HEK293T (cell line): ENCODE measurements around the gene CNTN2.

Source experiments
- BHLHE40 ChIP-seq: fragments of 450-650 bp; IDR thresholded peaks from 2 replicates; pipeline ENCODE4 v1.6.1; 2016; ENCODE audit warnings: mild to moderate bottlenecking, moderate library complexity, borderline replicate concordance
- CTBP1 ChIP-seq: fragments of 450-650 bp; IDR thresholded peaks from 2 replicates; pipeline ENCODE4 v1.6.1; 2016; ENCODE audit warnings: borderline replicate concordance
- FOXA1 ChIP-seq: fragments of 450-650 bp; IDR thresholded peaks from 2 replicates; pipeline ENCODE4 v1.6.1; 2016; ENCODE audit warnings: mild to moderate bottlenecking
- FOXK2 ChIP-seq: fragments of 450-650 bp; IDR thresholded peaks from 2 replicates; pipeline ENCODE4 v1.6.1; 2016; ENCODE audit warnings: mild to moderate bottlenecking
- HDGF ChIP-seq: fragments of 450-650 bp; IDR thresholded peaks from 2 replicates; pipeline ENCODE4 v1.6.1; 2017; ENCODE audit warnings: antibody characterized with exemption, borderline replicate concordance
- LEF1 ChIP-seq: fragments of 450-650 bp; IDR thresholded peaks from 2 replicates; pipeline ENCODE4 v1.6.1; 2017; ENCODE audit warnings: mild to moderate bottlenecking, borderline replicate concordance
- PKNOX1 ChIP-seq: fragments of 450-650 bp; IDR thresholded peaks from 2 replicates; pipeline ENCODE4 v1.6.1; 2016
- SP1 ChIP-seq: fragments of 450-650 bp; IDR thresholded peaks from 2 replicates; pipeline ENCODE4 v1.6.1; 2017
- TARDBP ChIP-seq: fragments of 450-650 bp; IDR thresholded peaks from 2 replicates; pipeline ENCODE4 v1.6.1; 2016

GRCh38 chr1:205074084-205074483 is 31.1 kb downstream of the CNTN2 start:
- no peak for TF ChIP-seq FOXA1
- no peak for TF ChIP-seq CTBP1
- no peak for TF ChIP-seq TARDBP
- TF ChIP-seq BHLHE40 = no peak
- TF ChIP-seq LEF1 = no peak
- TF ChIP-seq FOXK2 = no peak
- TF ChIP-seq SP1 = no peak
- no peak for TF ChIP-seq PKNOX1
- TF ChIP-seq HDGF = no peak
